HFFc6 (cell line): Measurements from ENCODE around the gene ZDHHC9. TPM values are rescaled to one million over a fixed set of nuclear protein-coding genes. Genes with fewer than 3 reads are reported as not detected.

Source experiments
- DNase-seq: peaks from one replicate; pipeline ENCODE4 v3.0.0-alpha.2; 2018
- H3K27ac Mint-ChIP-seq: 2 replicates; pipeline ENCODE4 v1.8.0; 2020; ENCODE audit warnings: mild to moderate bottlenecking, mixed read lengths
- H3K27me3 Mint-ChIP-seq: 2 replicates; pipeline ENCODE4 v1.8.0; 2021; ENCODE audit warnings: mild to moderate bottlenecking, moderate library complexity, mixed read lengths; ENCODE audit not compliant: insufficient read depth
- H3K36me3 Mint-ChIP-seq: 2 replicates; pipeline ENCODE4 v1.8.0; 2021; ENCODE audit warnings: low read depth, mixed read lengths
- H3K4me1 Mint-ChIP-seq: 2 replicates; pipeline ENCODE4 v1.8.0; 2020; ENCODE audit warnings: low read depth, mixed read lengths
- H3K4me3 Mint-ChIP-seq: 2 replicates; pipeline ENCODE4 v1.8.0; 2020; ENCODE audit warnings: mild to moderate bottlenecking, moderate library complexity, mixed read lengths
- H3K9me3 Mint-ChIP-seq: 2 replicates; pipeline ENCODE4 v1.8.0; 2020; ENCODE audit warnings: mild to moderate bottlenecking, mixed read lengths
- CTCF ChIP-seq: fragments of 200-600 bp; sonication (generic); IDR thresholded peaks from 2 replicates; pipeline ENCODE4 v1.5.0; 2021; ENCODE audit warnings: antibody characterized with exemption, mild to moderate bottlenecking
- total RNA-seq, 6 experiments: library from RNA; stranded (reverse); fragmentation: NEBNext Ultra II Directional; extraction: Animal tissue kit (Norgen Biotek cat#: 25700); gene quantifications; 2 replicates in 1 of 6; 3 replicates in 5 of 6; pipeline ENCODE4 v1.2.3, GENCODE V29; 2021

ZDHHC9 gene
- total RNA-seq, 6 experiments from 2014 or later: 30.8 to 47.8 (median 33.6) TPM

DNA sequence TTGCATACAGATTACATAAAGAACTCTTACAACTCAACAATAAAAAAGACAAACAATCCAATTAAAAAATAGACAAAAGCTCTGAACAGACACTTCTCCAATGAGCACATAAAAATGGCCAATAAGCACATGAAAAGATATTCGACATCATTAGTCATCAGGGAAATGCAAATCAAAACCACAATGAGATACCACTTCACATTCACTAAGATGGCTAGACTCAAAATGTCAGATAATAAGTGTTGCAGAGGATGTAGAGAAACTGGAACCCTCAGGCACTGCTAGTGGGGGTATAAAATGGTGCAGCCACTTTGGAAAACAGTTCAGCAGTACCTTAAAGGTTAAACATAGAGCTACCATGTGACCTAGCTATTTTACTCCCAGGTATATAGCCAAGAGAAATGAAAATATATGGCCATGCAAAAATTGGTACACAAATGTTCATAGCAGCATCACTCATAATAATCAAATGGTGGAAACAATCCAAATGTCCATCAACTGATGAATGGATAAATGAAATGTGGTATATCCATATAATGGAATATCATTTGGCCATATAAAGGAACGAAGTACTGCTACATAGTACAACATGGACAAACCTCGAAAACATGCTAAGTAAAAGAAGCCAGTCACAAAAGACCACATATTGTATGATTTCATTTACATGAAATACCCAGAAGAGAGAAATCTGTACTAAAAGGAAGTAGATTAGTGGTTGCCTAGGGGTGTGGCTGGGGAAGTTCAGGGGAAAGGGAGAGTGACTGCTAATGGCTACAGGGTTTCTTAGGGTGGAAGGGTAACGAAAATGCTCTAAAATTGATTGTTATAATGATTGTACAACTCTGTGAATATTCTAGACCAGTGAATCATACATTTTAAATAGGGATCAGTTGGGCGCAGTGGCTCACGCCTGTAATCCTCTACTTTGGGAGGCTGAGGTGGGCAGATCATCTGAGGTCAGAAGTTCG is 34.6 kb downstream of the ZDHHC9 start:
- Mint-ChIP-seq H3K9me3 (no peaks in the 10 kb centered on the region), H3K4me1 (peaks cover 14% of the 10 kb centered on the region), H3K36me3 (peaks cover 9% of the 10 kb centered on the region), H3K27me3 (no peaks in the 10 kb centered on the region; the same call in 1 of the 2 replicates), H3K4me3 (no peak overlapping the region), H3K27ac (no peak overlapping the region)
- TF ChIP-seq CTCF: no peak
- no peak for DNase-seq

GRCh38 chrX:129808158-129808828 is 35.4 kb downstream of the ZDHHC9 start:
- H3K36me3 Mint-ChIP-seq: peaks cover 9% of the 10 kb centered on the region
- H3K27me3 Mint-ChIP-seq: no peaks in the 10 kb centered on the region
- peaks cover 14% of the 10 kb centered on the region for H3K4me1 Mint-ChIP-seq
- no peaks in the 10 kb centered on the region for H3K9me3 Mint-ChIP-seq
- TF ChIP-seq CTCF: no peak
- H3K27ac Mint-ChIP-seq: no peak overlapping the region
- no peak for DNase-seq
- H3K4me3 Mint-ChIP-seq: no peak overlapping the region

DNA sequence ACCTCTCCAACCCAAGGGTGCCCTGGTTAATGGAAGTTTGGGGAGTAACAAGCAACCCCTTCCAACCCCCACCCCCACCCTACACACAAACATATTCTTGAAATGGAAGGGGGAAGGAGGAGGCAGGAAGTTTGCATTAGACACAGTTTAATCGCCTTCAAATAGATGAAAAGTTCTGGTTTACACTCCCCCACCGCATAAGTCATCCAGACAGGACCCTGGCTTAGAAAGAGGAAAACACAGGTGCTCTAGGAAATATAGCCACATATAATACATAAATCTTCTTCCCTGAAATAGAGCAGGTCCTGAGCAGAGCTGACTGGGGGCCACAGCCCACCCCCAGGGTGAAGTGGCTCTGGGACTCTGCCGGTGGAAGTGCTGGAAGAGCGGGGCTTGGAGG is 38.9 kb downstream of the ZDHHC9 start:
- H3K9me3 Mint-ChIP-seq: no peaks in the 10 kb centered on the region
- H3K4me3 Mint-ChIP-seq: no peak overlapping the region
- no peak overlapping the region for H3K27ac Mint-ChIP-seq
- no peak for DNase-seq
- no peak for TF ChIP-seq CTCF
- peaks cover 5% of the 10 kb centered on the region for H3K36me3 Mint-ChIP-seq
- no peaks in the 10 kb centered on the region for H3K27me3 Mint-ChIP-seq
- H3K4me1 Mint-ChIP-seq: peaks cover 14% of the 10 kb centered on the region

GRCh38 chrX:129802863-129803262 is 40.8 kb downstream of the ZDHHC9 start:
- H3K27ac Mint-ChIP-seq: no peak overlapping the region; the same call in 1 of the 2 replicates
- H3K9me3 Mint-ChIP-seq: no peaks in the 10 kb centered on the region
- no peaks in the 10 kb centered on the region; the same call in 1 of the 2 replicates for H3K36me3 Mint-ChIP-seq
- no peaks in the 10 kb centered on the region for H3K4me1 Mint-ChIP-seq
- TF ChIP-seq CTCF: no peak
- no peak overlapping the region for H3K4me3 Mint-ChIP-seq
- DNase-seq: no peak
- H3K27me3 Mint-ChIP-seq: no peaks in the 10 kb centered on the region; the same call in 1 of the 2 replicates

DNA sequence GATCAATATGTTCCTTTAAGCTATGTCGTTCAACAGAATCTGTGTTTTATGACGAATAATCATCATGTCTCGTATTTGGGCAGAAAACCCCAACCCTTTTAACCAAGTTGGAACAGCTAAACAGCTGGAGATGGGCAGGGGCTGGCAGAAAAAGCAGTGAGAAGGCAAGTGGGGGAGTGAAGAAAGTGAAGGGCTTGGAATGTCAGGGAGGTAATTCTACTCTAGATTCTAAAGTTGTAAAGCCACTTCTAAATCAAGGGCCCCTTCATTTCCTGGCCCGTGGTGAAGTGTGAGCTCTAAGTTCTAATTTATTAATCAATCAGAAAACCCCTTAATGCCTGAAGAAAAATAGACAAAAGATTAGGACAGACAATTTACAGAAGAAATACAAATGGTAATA is 43.5 kb downstream of the ZDHHC9 start:
- no peak for TF ChIP-seq CTCF
- Mint-ChIP-seq H3K27ac (no peak overlapping the region), H3K9me3 (no peaks in the 10 kb centered on the region), H3K36me3 (no peaks in the 10 kb centered on the region; the same call in 1 of the 2 replicates), H3K4me1 (no peaks in the 10 kb centered on the region), H3K27me3 (no peaks in the 10 kb centered on the region; the same call in 1 of the 2 replicates), H3K4me3 (no peak overlapping the region)
- DNase-seq: no peak
